Tibial nerve (tissue), 4 donors: ENCODE data around the gene ADK. TPM values are rescaled to one million over a fixed set of nuclear protein-coding genes. Genes with fewer than 3 reads are reported as not detected.

Experiments
- DNase-seq, 2 donors: peaks; one replicate each; pipeline ENCODE4 v3.0.0-alpha.2; 2019; ENCODE audit warnings: low spot score in 2 of 2
- H3K27ac ChIP-seq, 4 donors: fragments of 200-600 bp; sonication (generic) in 3 of 4; one replicate each; pipeline ENCODE4 v1.5.1; 2017 to 2019; ENCODE audit warnings: mild to moderate bottlenecking in 1 of 4
- H3K27me3 ChIP-seq, 2 donors: fragments of 200-600 bp; sonication (generic) in 1 of 2; one replicate each; pipeline versions ENCODE4 v1.5.1 to v1.6.0; 2017 to 2019
- H3K36me3 ChIP-seq, 3 donors: fragments of 200-600 bp; sonication (generic); one replicate each; pipeline ENCODE4 v1.5.1; 2018 to 2019
- H3K4me1 ChIP-seq, 4 donors: fragments of 200-600 bp; sonication (generic) in 3 of 4; one replicate each; pipeline ENCODE4 v1.5.1; 2017 to 2019
- H3K4me3 ChIP-seq, 4 donors: fragments of 200-600 bp; sonication (generic) in 3 of 4; one replicate each; pipeline ENCODE4 v1.5.1; 2017 to 2019; ENCODE audit warnings: mild to moderate bottlenecking in 1 of 4, moderate library complexity in 1 of 4
- H3K9me3 ChIP-seq, 4 donors: fragments of 200-600 bp; sonication (generic) in 3 of 4; one replicate each; pipeline ENCODE4 v1.5.1; 2017 to 2019
- EP300 ChIP-seq, 2 donors: sonication (generic); formaldehyde crosslinking; IDR thresholded peaks; one replicate each; pipeline ENCODE4 v1.6.1; 2017; ENCODE audit warnings: antibody characterized with exemption in 2 of 2, mild to moderate bottlenecking in 1 of 2
- POLR2A ChIP-seq, 2 donors: fragments of 450-650 bp; IDR thresholded peaks; one replicate each; pipeline ENCODE4 v1.6.1; 2017; ENCODE audit warnings: antibody characterized with exemption in 2 of 2, mild to moderate bottlenecking in 2 of 2, moderate library complexity in 2 of 2
- WGBS, 2 donors: methylation state at CpG; one replicate each; pipeline ENCODE4 v1.1.5; 2018; 5-methylcytosine and 5-hydroxymethylcytosine counted together
- total RNA-seq, 4 donors: library from RNA; depleted of rRNA; stranded (reverse); fragments of >200 nt; gene quantifications; one replicate each; pipeline ENCODE4 v1.1.0, GENCODE V29; 2016
- TF ChIP-seq, protein P1 (sequence below), 5 experiments: fragments of 200-600 bp in 3 of 5; fragments of 450-650 bp in 2 of 5; sonication (generic) in 3 of 5; IDR thresholded peaks; one replicate each; pipeline ENCODE4 v1.5.1; 2016 to 2019; ENCODE audit warnings: antibody characterized with exemption in 5 of 5, mild to moderate bottlenecking in 3 of 5, moderate library complexity in 2 of 5

Gene ADK
- total RNA-seq, 4 donors from 2014 or later: 28.2 to 50.9 (median 34.0) TPM

DNA sequence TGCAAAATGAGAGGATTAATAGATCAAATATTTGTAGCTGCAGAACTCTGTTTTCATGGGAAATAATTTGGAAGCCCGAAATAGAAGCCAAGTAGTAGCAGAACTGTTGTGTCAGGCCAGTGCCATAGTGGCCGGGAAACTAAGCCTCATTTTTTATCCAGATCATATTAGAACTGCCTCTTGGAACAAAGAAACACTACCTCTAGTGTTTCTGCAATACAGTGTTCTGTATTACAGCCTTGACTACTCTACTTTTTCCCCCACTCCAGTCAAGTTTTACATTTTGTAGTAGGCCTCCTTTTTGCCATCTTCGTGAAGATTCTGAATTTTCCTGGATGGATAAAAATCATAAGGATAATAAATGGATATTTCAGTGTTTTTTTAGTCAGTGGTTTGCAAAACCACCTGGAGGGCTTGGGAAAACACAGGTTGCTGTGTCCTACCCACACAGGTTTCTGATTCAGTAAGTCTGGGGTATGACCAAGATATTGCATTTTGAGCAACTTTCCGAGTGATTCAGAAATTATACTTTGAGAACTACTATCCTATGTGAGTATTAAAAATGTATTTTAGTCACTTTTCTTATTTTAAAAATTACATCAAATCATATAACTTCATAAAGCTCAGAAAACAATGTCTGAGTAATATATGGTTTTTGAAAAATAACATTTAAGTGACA is 349.1 kb downstream of the ADK start:
- DNase-seq: no peak
- no peaks in the 10 kb centered on the region for H3K27me3 ChIP-seq
- no peak overlapping the region for H3K4me3 ChIP-seq
- TF ChIP-seq, protein P1, sequence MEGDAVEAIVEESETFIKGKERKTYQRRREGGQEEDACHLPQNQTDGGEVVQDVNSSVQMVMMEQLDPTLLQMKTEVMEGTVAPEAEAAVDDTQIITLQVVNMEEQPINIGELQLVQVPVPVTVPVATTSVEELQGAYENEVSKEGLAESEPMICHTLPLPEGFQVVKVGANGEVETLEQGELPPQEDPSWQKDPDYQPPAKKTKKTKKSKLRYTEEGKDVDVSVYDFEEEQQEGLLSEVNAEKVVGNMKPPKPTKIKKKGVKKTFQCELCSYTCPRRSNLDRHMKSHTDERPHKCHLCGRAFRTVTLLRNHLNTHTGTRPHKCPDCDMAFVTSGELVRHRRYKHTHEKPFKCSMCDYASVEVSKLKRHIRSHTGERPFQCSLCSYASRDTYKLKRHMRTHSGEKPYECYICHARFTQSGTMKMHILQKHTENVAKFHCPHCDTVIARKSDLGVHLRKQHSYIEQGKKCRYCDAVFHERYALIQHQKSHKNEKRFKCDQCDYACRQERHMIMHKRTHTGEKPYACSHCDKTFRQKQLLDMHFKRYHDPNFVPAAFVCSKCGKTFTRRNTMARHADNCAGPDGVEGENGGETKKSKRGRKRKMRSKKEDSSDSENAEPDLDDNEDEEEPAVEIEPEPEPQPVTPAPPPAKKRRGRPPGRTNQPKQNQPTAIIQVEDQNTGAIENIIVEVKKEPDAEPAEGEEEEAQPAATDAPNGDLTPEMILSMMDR (IDR thresholded peaks at IDR 0.05): no peak
- TF ChIP-seq POLR2A (IDR thresholded peaks at IDR 0.05): no peak
- no peak for TF ChIP-seq EP300 (IDR thresholded peaks at IDR 0.05)
- 55 to 59% methylated on average over 4 of the region's 4 CpGs for WGBS, 2 donors
- H3K9me3 ChIP-seq: no peaks in the 10 kb centered on the region
- H3K4me1 ChIP-seq: peaks cover 0 to 39% (median 16%) of the 10 kb centered on the region in 4 donors
- H3K36me3 ChIP-seq: no peaks in the 10 kb centered on the region
- peak overlapping the region in 2 of 4 donors; percentile 65 to 85 for H3K27ac ChIP-seq

DNA sequence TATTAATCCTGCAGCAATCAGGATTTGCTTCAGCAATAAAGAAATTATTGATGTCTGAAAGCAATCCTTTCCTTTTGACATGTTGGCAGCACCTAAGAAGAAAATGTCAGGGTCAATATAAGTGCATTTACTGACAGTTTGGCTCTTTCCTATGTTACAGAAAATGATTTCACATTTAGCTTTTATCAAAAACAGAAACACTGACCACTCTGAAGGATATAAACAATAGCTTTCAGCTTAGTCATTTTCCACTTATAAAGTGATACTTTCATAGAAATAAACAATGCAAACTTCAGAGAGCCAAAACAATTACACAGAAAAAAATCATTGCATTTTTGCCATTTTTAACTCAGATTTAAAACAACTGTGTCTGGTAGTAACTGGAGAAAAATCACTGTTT is 349.8 kb downstream of the ADK start:
- Histone ChIP-seq H3K27ac (peak overlapping the region in 2 of 4 donors; percentile 65 to 85), H3K27me3 (no peaks in the 10 kb centered on the region), H3K9me3 (no peaks in the 10 kb centered on the region), H3K36me3 (peaks cover 0 to under 1% (median 0%) of the 10 kb centered on the region in 3 donors), H3K4me1 (peaks cover 0 to 39% (median 16%) of the 10 kb centered on the region in 4 donors), H3K4me3 (no peak overlapping the region)
- no peak for TF ChIP-seq EP300 (IDR thresholded peaks at IDR 0.05)
- TF ChIP-seq, protein P1 (IDR thresholded peaks at IDR 0.05): no peak
- TF ChIP-seq POLR2A (IDR thresholded peaks at IDR 0.05): no peak
- DNase-seq: no peak

DNA sequence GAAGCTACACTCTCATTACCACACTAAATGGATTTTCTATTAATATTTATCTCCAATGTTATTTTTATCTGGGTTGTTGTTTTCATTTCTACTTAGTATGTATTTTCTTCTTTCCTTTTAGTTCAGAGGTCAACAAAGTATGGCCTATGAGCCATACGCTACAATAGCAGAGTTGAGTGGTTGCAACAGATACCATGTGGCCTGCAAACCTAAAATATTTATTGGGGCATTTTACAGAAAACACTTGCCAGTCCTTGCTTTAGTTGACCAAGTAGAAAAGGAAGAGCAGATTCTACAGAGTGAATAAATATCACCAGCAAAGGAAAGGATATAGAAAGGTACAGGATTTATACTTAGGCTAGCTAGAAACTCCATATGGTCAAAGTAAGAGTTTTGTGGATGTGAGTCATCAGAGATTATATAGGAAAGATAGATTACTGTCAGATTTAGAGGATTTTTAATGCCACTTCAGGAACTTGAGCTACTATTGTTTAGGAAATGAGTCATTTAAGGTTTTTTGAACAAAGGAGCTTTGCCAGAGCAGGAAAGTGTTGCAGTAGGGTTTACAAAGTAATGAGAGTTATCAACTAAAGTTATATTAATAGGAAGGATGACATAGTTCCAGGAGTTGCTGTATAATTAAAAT is 352.1 kb downstream of the ADK start:
- TF ChIP-seq, protein P1 (IDR thresholded peaks at IDR 0.05): no peak
- TF ChIP-seq POLR2A (IDR thresholded peaks at IDR 0.05) (no peak), EP300 (IDR thresholded peaks at IDR 0.05) (no peak)
- DNase-seq: no peak
- H3K9me3 ChIP-seq: no peaks in the 10 kb centered on the region
- no peaks in the 10 kb centered on the region for H3K27me3 ChIP-seq
- WGBS, 2 donors: 94 to 98% methylated on average over 1 of the region's 1 CpG
- H3K4me3 ChIP-seq: no peak overlapping the region
- H3K27ac ChIP-seq: peak overlapping the region in 1 of 4 donors; percentile 9
- peaks cover 0 to 14% (median 0%) of the 10 kb centered on the region in 3 donors for H3K36me3 ChIP-seq
- H3K4me1 ChIP-seq: peaks cover 0 to 39% (median 16%) of the 10 kb centered on the region in 4 donors

DNA sequence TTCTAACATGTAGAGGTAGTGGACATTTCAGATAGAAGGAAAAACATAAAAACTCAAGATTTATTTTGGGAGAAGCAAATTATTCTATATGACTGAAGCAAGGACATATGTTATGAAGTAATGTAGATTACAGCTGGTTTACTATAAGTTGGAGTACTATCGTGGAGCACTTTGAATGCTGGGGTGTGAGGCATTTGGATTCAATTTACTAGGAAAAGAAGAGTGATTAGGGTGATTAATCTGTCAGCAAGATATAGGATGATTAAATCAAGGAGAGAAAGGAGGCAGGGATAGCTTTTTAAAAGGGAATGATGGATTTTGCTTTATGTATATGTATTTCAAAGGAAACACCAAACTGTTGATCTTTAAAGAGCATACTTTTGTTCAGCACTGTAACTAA is 356.9 kb downstream of the ADK start:
- no peak overlapping the region for H3K4me3 ChIP-seq

More for the DNA sequence above, 356.9 kb downstream of the ADK start:
- TF ChIP-seq, protein P1 (IDR thresholded peaks at IDR 0.05): no peak
- TF ChIP-seq EP300 (IDR thresholded peaks at IDR 0.05): no peak
- TF ChIP-seq POLR2A (IDR thresholded peaks at IDR 0.05): no peak
- Histone ChIP-seq H3K27ac (no peak overlapping the region), H3K36me3 (peaks cover 0 to 25% (median 0%) of the 10 kb centered on the region in 3 donors), H3K9me3 (peaks cover 0 to 25% (median 10%) of the 10 kb centered on the region in 4 donors), H3K4me1 (peaks cover 0 to 8% (median 2%) of the 10 kb centered on the region in 4 donors), H3K27me3 (no peaks in the 10 kb centered on the region)
- 66 to 76% methylated on average over 1 of the region's 1 CpG for WGBS, 2 donors
- no peak for DNase-seq
